ENCODE data around the gene EGFL6. TPM values are rescaled to one million over a fixed set of nuclear protein-coding genes. Genes with fewer than 3 reads are reported as not detected.

The EGFL6 gene
- total and polyA plus RNA-seq, 4 donors: 0.02 to 0.23 TPM; not detected in 2

DNA sequence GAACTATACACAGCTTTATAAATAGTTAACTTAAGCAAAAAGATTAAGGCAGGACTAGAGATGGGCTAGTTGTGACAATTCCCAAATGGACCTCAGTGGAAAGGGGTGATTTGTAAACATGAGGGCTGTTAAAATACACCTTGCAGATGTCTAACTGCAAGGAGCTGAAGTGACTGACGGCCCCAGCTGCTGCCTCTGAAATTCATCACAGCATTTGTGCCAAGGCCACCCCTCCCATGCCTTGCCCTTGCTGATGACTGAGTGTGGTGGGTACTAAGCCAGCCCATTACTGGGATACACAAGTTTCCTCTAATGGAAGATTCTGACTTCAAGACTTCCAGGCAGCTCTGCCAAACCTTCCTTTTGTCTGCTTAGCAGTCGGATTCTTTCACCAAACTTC lies 23.7 kb upstream of the EGFL6 start:
- 95% methylated on average over 2 of the region's 2 CpGs for WGBS
- no peak overlapping the region for H3K27ac ChIP-seq (ENCODE audit: low read depth in 1 of 2, low read length in 2 of 2)

DNA sequence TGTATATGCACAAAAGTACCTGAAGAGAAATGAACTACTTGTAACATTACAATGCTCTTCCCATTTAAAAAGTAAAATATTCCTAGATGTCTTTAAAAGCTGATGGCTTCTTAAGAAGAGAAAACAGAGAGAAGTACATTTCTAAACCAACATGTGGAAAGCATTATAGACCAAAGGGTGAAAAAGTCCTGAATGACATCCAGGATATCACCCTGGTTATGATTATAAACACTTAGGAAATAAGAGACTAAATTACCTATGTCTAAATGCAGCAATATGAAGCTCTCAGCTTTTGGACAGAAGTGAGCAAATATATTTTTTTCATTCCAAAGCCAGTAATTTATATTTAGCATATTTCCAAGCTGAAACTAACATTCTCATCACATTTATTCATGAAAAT lies 21.7 kb upstream of the EGFL6 start:
- Histone ChIP-seq H3K4me1 (ENCODE audit: control insufficient read depth in 4 of 4, insufficient read depth in 4 of 4, low read length in 3 of 4) (no peaks in the 10 kb centered on the region), H3K9ac (ENCODE audit: low read depth in 1 of 2, low read length in 2 of 2) (no peak overlapping the region), H3K9me3 (ENCODE audit: control insufficient read depth in 4 of 4, low read length in 3 of 4) (no peaks in the 10 kb centered on the region), H3K27me3 (ENCODE audit: control insufficient read depth in 4 of 4, insufficient read depth in 4 of 4, low read length in 3 of 4) (peaks cover 0 to 3% (median 0%) of the 10 kb centered on the region in 4 donors), H3K4me3 (ENCODE audit: low read depth in 1 of 3, low read length in 3 of 3) (no peak overlapping the region), H3K27ac (ENCODE audit: low read depth in 1 of 2, low read length in 2 of 2) (no peak overlapping the region), H3K36me3 (ENCODE audit: control insufficient read depth in 4 of 4, insufficient read depth in 3 of 4, low read depth in 1 of 4, low read length in 3 of 4) (no peaks in the 10 kb centered on the region)
- no peak for DNase-seq (ENCODE audit: low spot score)
- no peak for TF ChIP-seq YY1 (IDR thresholded peaks at IDR 0.05)
- TF ChIP-seq, protein P1, sequence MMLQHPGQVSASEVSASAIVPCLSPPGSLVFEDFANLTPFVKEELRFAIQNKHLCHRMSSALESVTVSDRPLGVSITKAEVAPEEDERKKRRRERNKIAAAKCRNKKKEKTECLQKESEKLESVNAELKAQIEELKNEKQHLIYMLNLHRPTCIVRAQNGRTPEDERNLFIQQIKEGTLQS (IDR thresholded peaks at IDR 0.05): no peak
- no peak for TF ChIP-seq NR2F2 (IDR thresholded peaks at IDR 0.05)
- TF ChIP-seq FOXA1 (IDR thresholded peaks at IDR 0.05): no peak
- TF ChIP-seq RXRA (IDR thresholded peaks at IDR 0.05): no peak
- TF ChIP-seq, protein P2, sequence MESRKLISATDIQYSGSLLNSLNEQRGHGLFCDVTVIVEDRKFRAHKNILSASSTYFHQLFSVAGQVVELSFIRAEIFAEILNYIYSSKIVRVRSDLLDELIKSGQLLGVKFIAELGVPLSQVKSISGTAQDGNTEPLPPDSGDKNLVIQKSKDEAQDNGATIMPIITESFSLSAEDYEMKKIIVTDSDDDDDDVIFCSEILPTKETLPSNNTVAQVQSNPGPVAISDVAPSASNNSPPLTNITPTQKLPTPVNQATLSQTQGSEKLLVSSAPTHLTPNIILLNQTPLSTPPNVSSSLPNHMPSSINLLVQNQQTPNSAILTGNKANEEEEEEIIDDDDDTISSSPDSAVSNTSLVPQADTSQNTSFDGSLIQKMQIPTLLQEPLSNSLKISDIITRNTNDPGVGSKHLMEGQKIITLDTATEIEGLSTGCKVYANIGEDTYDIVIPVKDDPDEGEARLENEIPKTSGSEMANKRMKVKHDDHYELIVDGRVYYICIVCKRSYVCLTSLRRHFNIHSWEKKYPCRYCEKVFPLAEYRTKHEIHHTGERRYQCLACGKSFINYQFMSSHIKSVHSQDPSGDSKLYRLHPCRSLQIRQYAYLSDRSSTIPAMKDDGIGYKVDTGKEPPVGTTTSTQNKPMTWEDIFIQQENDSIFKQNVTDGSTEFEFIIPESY (IDR thresholded peaks at IDR 0.05): no peak
- no peak for TF ChIP-seq RAD21 (IDR thresholded peaks at IDR 0.05)
- no peak for TF ChIP-seq HNF4G (IDR thresholded peaks at IDR 0.05)
- TF ChIP-seq SP1 (IDR thresholded peaks at IDR 0.05): no peak

More for the DNA sequence above, 23.7 kb upstream of the EGFL6 start:
- H3K9ac ChIP-seq (ENCODE audit: low read depth in 1 of 2, low read length in 2 of 2): no peak overlapping the region
- no peaks in the 10 kb centered on the region for H3K36me3 ChIP-seq (ENCODE audit: control insufficient read depth in 4 of 4, insufficient read depth in 3 of 4, low read depth in 1 of 4, low read length in 3 of 4)
- H3K4me1 ChIP-seq (ENCODE audit: control insufficient read depth in 4 of 4, insufficient read depth in 4 of 4, low read length in 3 of 4): no peaks in the 10 kb centered on the region
- H3K27me3 ChIP-seq (ENCODE audit: control insufficient read depth in 4 of 4, insufficient read depth in 4 of 4, low read length in 3 of 4): peaks cover 0 to 2% (median 0%) of the 10 kb centered on the region in 4 donors
- H3K9me3 ChIP-seq (ENCODE audit: control insufficient read depth in 4 of 4, low read length in 3 of 4): no peaks in the 10 kb centered on the region
- TF ChIP-seq, protein P3, sequence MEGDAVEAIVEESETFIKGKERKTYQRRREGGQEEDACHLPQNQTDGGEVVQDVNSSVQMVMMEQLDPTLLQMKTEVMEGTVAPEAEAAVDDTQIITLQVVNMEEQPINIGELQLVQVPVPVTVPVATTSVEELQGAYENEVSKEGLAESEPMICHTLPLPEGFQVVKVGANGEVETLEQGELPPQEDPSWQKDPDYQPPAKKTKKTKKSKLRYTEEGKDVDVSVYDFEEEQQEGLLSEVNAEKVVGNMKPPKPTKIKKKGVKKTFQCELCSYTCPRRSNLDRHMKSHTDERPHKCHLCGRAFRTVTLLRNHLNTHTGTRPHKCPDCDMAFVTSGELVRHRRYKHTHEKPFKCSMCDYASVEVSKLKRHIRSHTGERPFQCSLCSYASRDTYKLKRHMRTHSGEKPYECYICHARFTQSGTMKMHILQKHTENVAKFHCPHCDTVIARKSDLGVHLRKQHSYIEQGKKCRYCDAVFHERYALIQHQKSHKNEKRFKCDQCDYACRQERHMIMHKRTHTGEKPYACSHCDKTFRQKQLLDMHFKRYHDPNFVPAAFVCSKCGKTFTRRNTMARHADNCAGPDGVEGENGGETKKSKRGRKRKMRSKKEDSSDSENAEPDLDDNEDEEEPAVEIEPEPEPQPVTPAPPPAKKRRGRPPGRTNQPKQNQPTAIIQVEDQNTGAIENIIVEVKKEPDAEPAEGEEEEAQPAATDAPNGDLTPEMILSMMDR (IDR thresholded peaks at IDR 0.05; ENCODE audit: low read depth, low read length, missing input control): no peak
- TF ChIP-seq FOXA2 (IDR thresholded peaks at IDR 0.05): no peak
- TF ChIP-seq, protein P4, sequence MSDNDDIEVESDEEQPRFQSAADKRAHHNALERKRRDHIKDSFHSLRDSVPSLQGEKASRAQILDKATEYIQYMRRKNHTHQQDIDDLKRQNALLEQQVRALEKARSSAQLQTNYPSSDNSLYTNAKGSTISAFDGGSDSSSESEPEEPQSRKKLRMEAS (IDR thresholded peaks at IDR 0.05): no peak
- TF ChIP-seq, protein P5, sequence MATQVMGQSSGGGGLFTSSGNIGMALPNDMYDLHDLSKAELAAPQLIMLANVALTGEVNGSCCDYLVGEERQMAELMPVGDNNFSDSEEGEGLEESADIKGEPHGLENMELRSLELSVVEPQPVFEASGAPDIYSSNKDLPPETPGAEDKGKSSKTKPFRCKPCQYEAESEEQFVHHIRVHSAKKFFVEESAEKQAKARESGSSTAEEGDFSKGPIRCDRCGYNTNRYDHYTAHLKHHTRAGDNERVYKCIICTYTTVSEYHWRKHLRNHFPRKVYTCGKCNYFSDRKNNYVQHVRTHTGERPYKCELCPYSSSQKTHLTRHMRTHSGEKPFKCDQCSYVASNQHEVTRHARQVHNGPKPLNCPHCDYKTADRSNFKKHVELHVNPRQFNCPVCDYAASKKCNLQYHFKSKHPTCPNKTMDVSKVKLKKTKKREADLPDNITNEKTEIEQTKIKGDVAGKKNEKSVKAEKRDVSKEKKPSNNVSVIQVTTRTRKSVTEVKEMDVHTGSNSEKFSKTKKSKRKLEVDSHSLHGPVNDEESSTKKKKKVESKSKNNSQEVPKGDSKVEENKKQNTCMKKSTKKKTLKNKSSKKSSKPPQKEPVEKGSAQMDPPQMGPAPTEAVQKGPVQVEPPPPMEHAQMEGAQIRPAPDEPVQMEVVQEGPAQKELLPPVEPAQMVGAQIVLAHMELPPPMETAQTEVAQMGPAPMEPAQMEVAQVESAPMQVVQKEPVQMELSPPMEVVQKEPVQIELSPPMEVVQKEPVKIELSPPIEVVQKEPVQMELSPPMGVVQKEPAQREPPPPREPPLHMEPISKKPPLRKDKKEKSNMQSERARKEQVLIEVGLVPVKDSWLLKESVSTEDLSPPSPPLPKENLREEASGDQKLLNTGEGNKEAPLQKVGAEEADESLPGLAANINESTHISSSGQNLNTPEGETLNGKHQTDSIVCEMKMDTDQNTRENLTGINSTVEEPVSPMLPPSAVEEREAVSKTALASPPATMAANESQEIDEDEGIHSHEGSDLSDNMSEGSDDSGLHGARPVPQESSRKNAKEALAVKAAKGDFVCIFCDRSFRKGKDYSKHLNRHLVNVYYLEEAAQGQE (IDR thresholded peaks at IDR 0.05): no peak
- TF ChIP-seq FOXA1 (IDR thresholded peaks at IDR 0.05): no peak
- TF ChIP-seq RAD21 (IDR thresholded peaks at IDR 0.05): no peak
- TF ChIP-seq RXRA (IDR thresholded peaks at IDR 0.05): no peak
- TF ChIP-seq, protein P1 (IDR thresholded peaks at IDR 0.05): no peak
- no peak for TF ChIP-seq SP1 (IDR thresholded peaks at IDR 0.05)
- TF ChIP-seq YY1 (IDR thresholded peaks at IDR 0.05): no peak
- no peak for TF ChIP-seq NR2F2 (IDR thresholded peaks at IDR 0.05)
- TF ChIP-seq GABPA (IDR thresholded peaks at IDR 0.05 in 1 of 2, conservative IDR thresholded peaks at IDR 0.05 in 1 of 2): no peak
- no peak for TF ChIP-seq HNF4G (IDR thresholded peaks at IDR 0.05)
- no peak for TF ChIP-seq JUND (IDR thresholded peaks at IDR 0.05)
- DNase-seq (ENCODE audit: low spot score): no peak
- H3K4me3 ChIP-seq (ENCODE audit: low read depth in 1 of 3, low read length in 3 of 3): no peak overlapping the region
